Measurements from ENCODE around the gene ZNF771.

- TF ChIP-seq ZBTB33 (CRISPR knock-in tag; IDR thresholded peaks at IDR 0.05), result no peak
- TF ChIP-seq MAZ (CRISPR knock-in tag; conservative IDR thresholded peaks at IDR 0.05 in 1 of 2, IDR thresholded peaks at IDR 0.05 in 1 of 2), result no peak
- TF ChIP-seq, protein P1, sequence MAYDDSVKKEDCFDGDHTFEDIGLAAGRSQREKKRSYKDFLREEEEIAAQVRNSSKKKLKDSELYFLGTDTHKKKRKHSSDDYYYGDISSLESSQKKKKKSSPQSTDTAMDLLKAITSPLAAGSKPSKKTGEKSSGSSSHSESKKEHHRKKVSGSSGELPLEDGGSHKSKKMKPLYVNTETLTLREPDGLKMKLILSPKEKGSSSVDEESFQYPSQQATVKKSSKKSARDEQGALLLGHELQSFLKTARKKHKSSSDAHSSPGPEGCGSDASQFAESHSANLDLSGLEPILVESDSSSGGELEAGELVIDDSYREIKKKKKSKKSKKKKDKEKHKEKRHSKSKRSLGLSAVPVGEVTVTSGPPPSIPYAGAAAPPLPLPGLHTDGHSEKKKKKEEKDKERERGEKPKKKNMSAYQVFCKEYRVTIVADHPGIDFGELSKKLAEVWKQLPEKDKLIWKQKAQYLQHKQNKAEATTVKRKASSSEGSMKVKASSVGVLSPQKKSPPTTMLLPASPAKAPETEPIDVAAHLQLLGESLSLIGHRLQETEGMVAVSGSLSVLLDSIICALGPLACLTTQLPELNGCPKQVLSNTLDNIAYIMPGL (CRISPR knock-in tag; IDR thresholded peaks at IDR 0.05), result no peak
- TF ChIP-seq ZBTB17 (CRISPR knock-in tag; IDR thresholded peaks at IDR 0.05), result no peak
- TF ChIP-seq, protein P2, sequence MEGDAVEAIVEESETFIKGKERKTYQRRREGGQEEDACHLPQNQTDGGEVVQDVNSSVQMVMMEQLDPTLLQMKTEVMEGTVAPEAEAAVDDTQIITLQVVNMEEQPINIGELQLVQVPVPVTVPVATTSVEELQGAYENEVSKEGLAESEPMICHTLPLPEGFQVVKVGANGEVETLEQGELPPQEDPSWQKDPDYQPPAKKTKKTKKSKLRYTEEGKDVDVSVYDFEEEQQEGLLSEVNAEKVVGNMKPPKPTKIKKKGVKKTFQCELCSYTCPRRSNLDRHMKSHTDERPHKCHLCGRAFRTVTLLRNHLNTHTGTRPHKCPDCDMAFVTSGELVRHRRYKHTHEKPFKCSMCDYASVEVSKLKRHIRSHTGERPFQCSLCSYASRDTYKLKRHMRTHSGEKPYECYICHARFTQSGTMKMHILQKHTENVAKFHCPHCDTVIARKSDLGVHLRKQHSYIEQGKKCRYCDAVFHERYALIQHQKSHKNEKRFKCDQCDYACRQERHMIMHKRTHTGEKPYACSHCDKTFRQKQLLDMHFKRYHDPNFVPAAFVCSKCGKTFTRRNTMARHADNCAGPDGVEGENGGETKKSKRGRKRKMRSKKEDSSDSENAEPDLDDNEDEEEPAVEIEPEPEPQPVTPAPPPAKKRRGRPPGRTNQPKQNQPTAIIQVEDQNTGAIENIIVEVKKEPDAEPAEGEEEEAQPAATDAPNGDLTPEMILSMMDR (IDR thresholded peaks at IDR 0.05 in 2 of 3, conservative IDR thresholded peaks at IDR 0.05 in 1 of 3; ENCODE audit: insufficient read depth in 2 of 3, low read depth in 1 of 3, low read length in 3 of 3), result no peak
These were observed 39.1 kb upstream of the ZNF771 start for GRCh38 chr16:30368122-30368791.

Data from K562 (cell line).